Motor neuron (in vitro differentiated cells): ENCODE measurements around the gene SIL1. TPM values are rescaled to one million over a fixed set of nuclear protein-coding genes. Genes with fewer than 3 reads are reported as not detected.
A peak's percentile ranks its signal among the peaks of the same experiment; 100 is the strongest.

Experiments
- ATAC-seq, 8 experiments: fragments of 200-7000 bp; cut with Tn5 transposase; replicated peaks in 6 of 8; 2 replicates each; pipeline ENCODE4 v1.8.0; 2021; ENCODE audit warnings: mild to moderate bottlenecking in 8 of 8, moderate library complexity in 8 of 8
- H3K27ac ChIP-seq, 2 donors: fragments of 250-450 bp; sonication (Bioruptor Pico); 2 replicates each; pipeline ENCODE4 v1.9.0; 2021; ENCODE audit warnings: antibody characterized with exemption in 2 of 2, mild to moderate bottlenecking in 2 of 2, moderate library complexity in 1 of 2
- H3K4me1 ChIP-seq, 2 donors: fragments of 250-450 bp; sonication (Bioruptor Pico); replicated peaks in 1 of 2; 2 replicates each; pipeline ENCODE4 v1.6.1; 2021; ENCODE audit warnings: antibody characterized with exemption in 2 of 2, mild to moderate bottlenecking in 2 of 2, moderate library complexity in 1 of 2
- H3K4me3 ChIP-seq, 5 donors: fragments of 250-450 bp; sonication (Bioruptor Pico); 2 replicates each; pipeline ENCODE4 v1.9.0; 2021; ENCODE audit warnings: antibody characterized with exemption in 5 of 5, mild to moderate bottlenecking in 5 of 5, moderate library complexity in 4 of 5
- WGBS, 10 experiments: fragments of 450-650 bp; shearing (Covaris generic); methylation state at CpG; one replicate each; pipeline ENCODE4 v1.0.0; 2022; 5-methylcytosine and 5-hydroxymethylcytosine counted together
- in situ Hi-C, 9 experiments: fragments of 400-800 bp; cut with MboI; loops; one replicate each; pipeline ENCODE4 v1.15.0; 2021; ENCODE audit warnings: low sequenced_read_pairs in 9 of 9, low pct_unique_long_range_greater_than_20kb in 2 of 9; ENCODE audit not compliant: unreplicated experiment in 9 of 9
- total RNA-seq, 8 experiments: library from RNA; unstranded; fragments of 300-600 nt; gene quantifications; 2 replicates each; pipeline versions ENCODE4 v1.2.3 to v1.2.4, GENCODE V29; 2022

The SIL1 gene
- total RNA-seq, 8 experiments from 2014 or later, result 16.4 to 196 (median 54.6) TPM

- peak in 3 of 8 experiments; percentile 0 to 9 (median 3) for ATAC-seq
- WGBS, 10 experiments, result 0 to 67% (median 20%) methylated on average over 1 to 4 of the region's 6 CpGs; no CpG with 5 or more reads in 7 of the 10 experiments
- peak overlapping the region; percentile 66 to 70 for H3K27ac ChIP-seq
- H3K4me3 ChIP-seq, result no peak overlapping the region
- in situ Hi-C loops, result no loop called here
- peaks cover 61 to 66% of the 10 kb centered on the region in 2 donors for H3K4me1 ChIP-seq
Measured at GRCh38 chr5:138952962-138953361, 245.2 kb downstream of the SIL1 start.

- peak overlapping the region; percentile 66 to 70 for H3K27ac ChIP-seq
- ATAC-seq, result no peak
- H3K4me1 ChIP-seq, result peaks cover 65 to 71% of the 10 kb centered on the region in 2 donors
- WGBS, 10 experiments, result 83 to 100% (median 96%) methylated on average over 1 to 10 of the region's 17 CpGs; no CpG with 5 or more reads in 1 of the 10 experiments
- H3K4me3 ChIP-seq, result no peak overlapping the region
- in situ Hi-C loops, result no loop called here
Measured at GRCh38 chr5:138951986-138952735, 246.0 kb downstream of the SIL1 start.

GRCh38 chr5:138951091-138951985 lies 246.8 kb downstream of the SIL1 start:
- WGBS, 10 experiments, result 80 to 100% (median 94%) methylated on average over 1 to 7 of the region's 18 CpGs; no CpG with 5 or more reads in 4 of the 10 experiments
- peaks cover 66 to 75% of the 10 kb centered on the region in 2 donors for H3K4me1 ChIP-seq
- ATAC-seq, result no peak
- no peak overlapping the region for H3K27ac ChIP-seq
- in situ Hi-C loops, result no loop called here
- no peak overlapping the region for H3K4me3 ChIP-seq

- Histone ChIP-seq H3K4me1 (peaks cover 66 to 76% of the 10 kb centered on the region in 2 donors), H3K27ac (no peak overlapping the region), H3K4me3 (no peak overlapping the region)
- in situ Hi-C loops, result no loop called here
- WGBS, 10 experiments, result 40 to 100% (median 65%) methylated on average over 1 to 8 of the region's 14 CpGs; no CpG with 5 or more reads in 5 of the 10 experiments
- ATAC-seq, result no peak
Measured at GRCh38 chr5:138950421-138951031, 247.6 kb downstream of the SIL1 start.

- no peak for ATAC-seq
- in situ Hi-C loops, result loop anchor here in 1 of 9 experiments (25.0 kb wide), 1 partner anchor 312 kb away; no protein-coding TSS in a partner anchor
- H3K4me1 ChIP-seq, result peaks cover 66 to 76% of the 10 kb centered on the region in 2 donors
- no peak overlapping the region for H3K4me3 ChIP-seq
- 73 to 100% (median 95%) methylated on average over 1 to 3 of the region's 3 CpGs; no CpG with 5 or more reads in 5 of the 10 experiments for WGBS, 10 experiments
- no peak overlapping the region for H3K27ac ChIP-seq
Measured at GRCh38 chr5:138949988-138950387, 248.2 kb downstream of the SIL1 start.

- in situ Hi-C loops, result loop anchor here in 1 of 9 experiments (25.0 kb wide), 1 partner anchor 313 kb away; no protein-coding TSS in a partner anchor
- WGBS, 10 experiments, result 83 to 100% (median 100%) methylated on average over 1 to 2 of the region's 4 CpGs; no CpG with 5 or more reads in 7 of the 10 experiments
- Histone ChIP-seq H3K4me3 (no peak overlapping the region), H3K4me1 (peaks cover 58 to 76% of the 10 kb centered on the region in 2 donors), H3K27ac (peak overlapping the region in 1 of 2 donors; percentile 49)
- no peak for ATAC-seq
Measured at GRCh38 chr5:138949223-138949574, 249.0 kb downstream of the SIL1 start.

GRCh38 chr5:138948471-138949222 lies 249.5 kb downstream of the SIL1 start:
- peaks cover 53 to 76% of the 10 kb centered on the region in 2 donors for H3K4me1 ChIP-seq
- no peak for ATAC-seq
- 28 to 95% (median 50%) methylated on average over 1 to 9 of the region's 23 CpGs; no CpG with 5 or more reads in 3 of the 10 experiments for WGBS, 10 experiments

GRCh38 chr5:138947780-138948179 lies 250.4 kb downstream of the SIL1 start:
- Histone ChIP-seq H3K4me3 (no peak overlapping the region), H3K27ac (peak overlapping the region; percentile 6 to 49), H3K4me1 (peaks cover 50 to 76% of the 10 kb centered on the region in 2 donors)
- ATAC-seq, result no peak
- 40 to 100% (median 87%) methylated on average over 1 to 4 of the region's 5 CpGs; no CpG with 5 or more reads in 5 of the 10 experiments for WGBS, 10 experiments
- in situ Hi-C loops, result loop anchor here in 1 of 9 experiments (25.0 kb wide), 1 partner anchor 315 kb away; no protein-coding TSS in a partner anchor

More at GRCh38 chr5:138948471-138949222, 249.5 kb downstream of the SIL1 start:
- H3K27ac ChIP-seq, result peak overlapping the region; percentile 14 to 49
- in situ Hi-C loops, result loop anchor here in 1 of 9 experiments (25.0 kb wide), 1 partner anchor 314 kb away; no protein-coding TSS in a partner anchor
- H3K4me3 ChIP-seq, result no peak overlapping the region

- Histone ChIP-seq H3K4me3 (no peak overlapping the region), H3K4me1 (peaks cover 50 to 76% of the 10 kb centered on the region in 2 donors), H3K27ac (no peak overlapping the region)
- WGBS, 10 experiments, result 90 to 100% (median 94%) methylated on average over 1 to 7 of the region's 20 CpGs; no CpG with 5 or more reads in 5 of the 10 experiments
- in situ Hi-C loops, result loop anchor here in 1 of 9 experiments (25.0 kb wide), 1 partner anchor 315 kb away; no protein-coding TSS in a partner anchor
- ATAC-seq, result no peak
Measured at GRCh38 chr5:138946831-138947560, 251.2 kb downstream of the SIL1 start.

- H3K4me3 ChIP-seq, result no peak overlapping the region
- 0 to 21% methylated on average over 2 to 5 of the region's 8 CpGs; no CpG with 5 or more reads in 8 of the 10 experiments for WGBS, 10 experiments
- H3K4me1 ChIP-seq, result peaks cover 51 to 77% of the 10 kb centered on the region in 2 donors
- peak overlapping the region; percentile 56 to 63 for H3K27ac ChIP-seq
- in situ Hi-C loops, result loop anchor here in 1 of 9 experiments (25.0 kb wide), 1 partner anchor 316 kb away; no protein-coding TSS in a partner anchor
- ATAC-seq, result peak in 5 of 8 experiments; percentile 80 to 88 (median 87)
Measured at GRCh38 chr5:138946241-138946623, 251.9 kb downstream of the SIL1 start.
